GM12864 (cell line): Measurements from ENCODE around the gene APBB1.

Experiments
- DNase-seq: peaks from one replicate; pipeline ENCODE4 v3.0.0-alpha.2; 2011; ENCODE audit warnings: low read depth
- H3K4me3 ChIP-seq: 2 replicates; pipeline ENCODE4 v1.5.1; 2011; ENCODE audit warnings: mild to moderate bottlenecking, low read depth, low read length, control low read depth
- TF ChIP-seq, protein P1 (sequence below): IDR thresholded peaks from 2 replicates; pipeline ENCODE4 v1.5.1; 2011; ENCODE audit warnings: low read depth, mild to moderate bottlenecking, moderate library complexity, low read length, control low read depth, inconsistent platforms; ENCODE audit errors: missing control alignments

APBB1 gene

DNA sequence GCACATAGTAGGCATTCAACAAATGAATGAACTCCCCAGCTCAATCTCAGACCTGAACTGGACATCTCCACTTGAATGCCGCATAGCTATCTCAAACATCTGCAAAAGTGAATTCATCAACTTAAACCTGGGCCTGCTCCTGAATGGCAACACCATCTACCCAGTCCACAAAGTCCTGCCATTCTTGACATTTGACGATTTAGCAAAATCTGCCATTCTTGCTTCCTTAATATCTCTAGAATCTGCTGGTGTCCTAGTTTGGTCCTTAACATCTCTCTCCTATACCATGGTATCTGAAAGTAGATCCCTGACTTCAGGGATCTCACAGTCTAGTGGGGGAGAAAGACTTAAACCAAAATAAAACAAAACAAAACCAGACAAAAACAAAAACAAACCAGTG, 34.3 kb upstream of the APBB1 start:
- TF ChIP-seq, protein P1, sequence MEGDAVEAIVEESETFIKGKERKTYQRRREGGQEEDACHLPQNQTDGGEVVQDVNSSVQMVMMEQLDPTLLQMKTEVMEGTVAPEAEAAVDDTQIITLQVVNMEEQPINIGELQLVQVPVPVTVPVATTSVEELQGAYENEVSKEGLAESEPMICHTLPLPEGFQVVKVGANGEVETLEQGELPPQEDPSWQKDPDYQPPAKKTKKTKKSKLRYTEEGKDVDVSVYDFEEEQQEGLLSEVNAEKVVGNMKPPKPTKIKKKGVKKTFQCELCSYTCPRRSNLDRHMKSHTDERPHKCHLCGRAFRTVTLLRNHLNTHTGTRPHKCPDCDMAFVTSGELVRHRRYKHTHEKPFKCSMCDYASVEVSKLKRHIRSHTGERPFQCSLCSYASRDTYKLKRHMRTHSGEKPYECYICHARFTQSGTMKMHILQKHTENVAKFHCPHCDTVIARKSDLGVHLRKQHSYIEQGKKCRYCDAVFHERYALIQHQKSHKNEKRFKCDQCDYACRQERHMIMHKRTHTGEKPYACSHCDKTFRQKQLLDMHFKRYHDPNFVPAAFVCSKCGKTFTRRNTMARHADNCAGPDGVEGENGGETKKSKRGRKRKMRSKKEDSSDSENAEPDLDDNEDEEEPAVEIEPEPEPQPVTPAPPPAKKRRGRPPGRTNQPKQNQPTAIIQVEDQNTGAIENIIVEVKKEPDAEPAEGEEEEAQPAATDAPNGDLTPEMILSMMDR: no peak
- no peak overlapping the region for H3K4me3 ChIP-seq
- DNase-seq: no peak

DNA sequence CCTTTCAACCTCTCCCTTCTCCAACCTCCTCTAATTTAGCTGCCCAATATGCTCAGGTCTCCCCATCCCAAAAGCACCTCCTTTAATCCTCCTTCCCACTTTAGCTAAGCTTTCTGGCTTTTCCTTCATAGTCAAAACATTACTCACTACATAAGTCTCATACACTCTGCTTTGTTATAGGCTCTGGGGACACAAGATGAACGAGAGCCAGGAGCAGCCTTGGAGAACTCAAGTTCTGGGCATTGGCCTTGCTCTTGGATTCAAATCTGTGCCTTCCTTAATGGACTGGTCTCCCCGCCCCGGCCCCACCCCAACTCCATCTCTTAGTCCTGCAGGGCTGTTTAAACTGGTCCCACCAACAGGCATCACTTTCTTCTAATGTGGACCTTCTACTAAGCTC, 33.3 kb upstream of the APBB1 start:
- DNase-seq: no peak
- TF ChIP-seq, protein P1: no peak
- H3K4me3 ChIP-seq: no peak overlapping the region

DNA sequence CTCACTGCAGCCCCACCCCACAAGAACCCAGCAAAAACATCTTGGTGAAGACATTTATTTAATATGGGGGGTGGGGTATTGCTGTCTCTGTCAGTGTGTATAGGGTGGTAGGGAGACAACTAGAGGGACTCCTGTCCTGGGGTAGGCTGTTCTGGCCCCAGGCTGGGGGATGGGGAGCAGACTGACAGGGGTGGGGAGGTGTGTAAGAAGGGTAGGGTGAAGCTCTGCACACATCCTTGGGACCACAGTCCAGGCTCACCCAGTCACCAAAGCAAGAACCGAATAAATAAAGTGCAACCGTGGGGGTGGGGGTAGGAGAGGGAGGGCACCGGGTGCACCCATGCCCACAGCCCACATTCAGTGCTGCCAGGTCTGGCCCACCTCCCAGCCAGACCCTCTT, 29.7 kb upstream of the APBB1 start:
- no peak for DNase-seq
- TF ChIP-seq, protein P1: no peak
- H3K4me3 ChIP-seq: no peak overlapping the region

DNA sequence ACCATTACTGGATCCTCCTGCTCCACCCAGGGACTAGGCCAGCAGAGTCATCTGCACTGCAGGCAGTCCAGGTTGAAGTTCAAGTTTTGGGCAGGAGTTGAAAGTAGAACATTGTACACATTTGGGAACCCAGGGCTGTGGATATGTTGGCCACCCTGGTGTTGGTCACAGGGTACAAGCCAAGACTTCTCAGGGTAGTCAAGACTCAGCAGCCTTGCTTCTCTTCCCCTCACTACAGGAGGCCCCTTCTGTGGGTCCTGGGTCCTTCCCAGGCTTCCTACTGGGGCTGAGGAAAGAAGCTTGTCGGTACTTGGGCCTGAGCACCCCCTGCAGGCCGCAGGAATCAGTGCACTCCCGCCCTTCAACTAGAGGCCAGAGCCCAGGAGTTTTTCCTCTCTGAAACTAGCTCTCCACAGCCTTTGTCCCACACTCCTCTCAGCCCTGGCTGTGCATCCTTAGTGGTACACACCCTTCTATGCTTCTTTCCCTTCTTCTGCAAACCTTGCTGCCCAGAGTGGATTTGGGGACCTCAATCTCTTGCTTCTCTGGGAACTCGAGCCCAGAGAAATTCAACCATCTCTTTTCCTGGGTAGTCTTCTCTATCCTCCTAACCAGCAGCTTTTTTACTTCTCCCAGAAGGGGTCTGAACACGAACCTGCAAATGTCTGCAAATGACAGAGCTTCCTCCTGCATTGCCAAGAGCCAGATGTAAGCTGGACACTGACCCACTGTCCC, 24.5 kb upstream of the APBB1 start:
- peak; percentile 13 for DNase-seq
- TF ChIP-seq, protein P1: peak; percentile 96
- no peak overlapping the region for H3K4me3 ChIP-seq

DNA sequence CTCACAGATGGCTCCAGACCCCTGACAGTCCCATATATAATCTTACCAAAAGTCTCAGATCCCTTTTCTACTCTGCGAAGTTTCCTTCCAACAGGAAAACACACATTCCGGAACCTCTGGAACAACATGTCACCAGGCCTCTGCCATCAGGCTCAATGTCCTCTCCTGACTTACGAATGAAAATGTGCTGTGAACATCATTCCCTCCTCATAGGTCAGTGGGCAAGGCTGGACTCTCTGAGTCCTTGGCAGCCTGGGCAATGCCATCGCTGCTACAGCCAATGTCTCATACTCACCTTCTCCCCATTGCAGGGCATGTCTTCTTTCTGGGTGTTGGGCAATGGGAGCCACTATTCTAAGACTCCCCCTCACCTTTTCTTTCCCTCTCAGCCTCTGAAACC, 23.5 kb upstream of the APBB1 start:
- no peak for DNase-seq
- H3K4me3 ChIP-seq: no peak overlapping the region
- TF ChIP-seq, protein P1: no peak

GRCh38 chr11:6440906-6441358, 22.0 kb upstream of the APBB1 start, which contains the start of gene HPX:
Gene HPX (minus strand): TSS chr11:6440987. CDS start chr11:6440963, 24 bp downstream.
- TF ChIP-seq, protein P1: no peak
- DNase-seq: no peak
- no peak within 1 kb of the TSS for H3K4me3 ChIP-seq

GRCh38 chr11:6438979-6439571, 20.2 kb upstream of the APBB1 start:
- TF ChIP-seq, protein P1: peak; percentile 66
- no peak for DNase-seq
- no peak overlapping the region for H3K4me3 ChIP-seq
